GM21576 (cell line): ENCODE data around the gene DDX3X.
"Not testable (repeated sequence)": the region's sequence is repeated elsewhere in the genome, so short reads cannot be mapped to it uniquely, and the experiment has no call there.

ENCODE experiments used
- ATAC-seq: cut with Tn5 transposase; IDR thresholded peaks from one replicate; pipeline ENCODE4 v1.9.1; 2021; ENCODE audit warnings: mild to moderate bottlenecking, moderate library complexity; ENCODE audit not compliant: unreplicated experiment

Gene DDX3X

GRCh38 chrX:41333744-41334362 is at the start of gene DDX3X:
Gene DDX3X (plus strand): TSS chrX:41334162. CDS start chrX:41334253, 91 bp downstream.
- peak; percentile 47 for ATAC-seq

- ATAC-seq: not testable (repeated sequence)
These were observed 48.0 kb upstream of the DDX3X start for GRCh38 chrX:41285928-41286327.

DNA sequence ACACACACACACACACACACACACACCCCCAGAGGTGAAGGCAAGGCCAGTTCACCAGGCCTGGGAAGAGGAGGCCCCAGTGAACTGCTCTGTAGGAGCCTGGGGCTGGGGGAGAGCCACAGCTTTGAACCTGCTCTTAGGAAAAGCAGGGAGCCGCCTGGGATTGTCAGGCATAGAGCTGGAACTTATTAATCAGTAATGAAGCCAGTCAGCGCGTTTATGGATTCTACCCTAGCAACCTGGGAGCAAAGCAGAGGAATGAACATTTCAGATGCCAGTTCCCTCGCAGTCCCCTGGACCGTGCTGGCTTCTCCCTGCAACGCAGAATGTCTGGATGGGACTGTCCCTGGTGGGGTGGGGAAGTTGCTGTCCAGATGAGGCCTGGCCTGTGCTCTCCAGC is 45.3 kb upstream of the DDX3X start:
- ATAC-seq: no peak

- no peak for ATAC-seq
These were observed 44.9 kb upstream of the DDX3X start for GRCh38 chrX:41289095-41289494.

DNA sequence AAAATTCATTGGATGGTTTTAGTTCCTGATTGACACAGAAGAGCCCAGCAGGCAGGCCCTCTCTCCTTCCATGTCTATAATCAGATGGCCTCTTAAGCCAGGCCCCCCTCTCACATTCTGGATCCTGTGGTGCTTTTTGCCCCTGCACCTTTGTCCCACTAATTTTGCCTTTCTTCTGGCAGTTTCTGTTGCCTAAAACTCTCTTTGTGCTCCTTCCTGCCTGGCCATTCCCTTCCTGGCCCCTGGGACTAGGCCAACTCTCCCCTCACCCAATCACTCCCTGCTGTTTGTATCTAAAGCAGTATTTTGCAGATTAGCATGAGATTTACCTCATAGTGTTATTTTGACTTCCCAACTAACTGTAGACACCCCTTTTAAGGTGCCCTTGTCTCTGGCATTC is 42.7 kb upstream of the DDX3X start:
- ATAC-seq: no peak

DNA sequence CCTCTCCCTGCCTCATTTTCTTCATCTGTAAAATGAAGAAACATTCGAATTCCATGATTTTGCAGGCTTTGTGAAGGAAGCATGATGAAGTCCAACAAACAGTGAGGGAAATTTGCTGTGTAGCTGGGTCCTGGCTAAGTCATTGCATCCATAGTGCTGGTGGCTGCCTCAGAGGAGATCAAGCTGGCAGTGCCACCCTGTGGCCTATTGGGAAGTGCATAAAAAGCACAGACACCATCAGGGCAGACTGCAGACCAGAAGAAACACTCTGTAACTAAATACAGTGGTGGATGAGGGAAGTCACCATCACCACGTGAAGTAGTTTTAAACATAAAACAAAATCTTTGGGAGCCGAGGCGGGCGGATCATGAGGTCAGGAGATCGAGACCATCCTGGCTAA is 40.7 kb upstream of the DDX3X start:
- no peak for ATAC-seq

DNA sequence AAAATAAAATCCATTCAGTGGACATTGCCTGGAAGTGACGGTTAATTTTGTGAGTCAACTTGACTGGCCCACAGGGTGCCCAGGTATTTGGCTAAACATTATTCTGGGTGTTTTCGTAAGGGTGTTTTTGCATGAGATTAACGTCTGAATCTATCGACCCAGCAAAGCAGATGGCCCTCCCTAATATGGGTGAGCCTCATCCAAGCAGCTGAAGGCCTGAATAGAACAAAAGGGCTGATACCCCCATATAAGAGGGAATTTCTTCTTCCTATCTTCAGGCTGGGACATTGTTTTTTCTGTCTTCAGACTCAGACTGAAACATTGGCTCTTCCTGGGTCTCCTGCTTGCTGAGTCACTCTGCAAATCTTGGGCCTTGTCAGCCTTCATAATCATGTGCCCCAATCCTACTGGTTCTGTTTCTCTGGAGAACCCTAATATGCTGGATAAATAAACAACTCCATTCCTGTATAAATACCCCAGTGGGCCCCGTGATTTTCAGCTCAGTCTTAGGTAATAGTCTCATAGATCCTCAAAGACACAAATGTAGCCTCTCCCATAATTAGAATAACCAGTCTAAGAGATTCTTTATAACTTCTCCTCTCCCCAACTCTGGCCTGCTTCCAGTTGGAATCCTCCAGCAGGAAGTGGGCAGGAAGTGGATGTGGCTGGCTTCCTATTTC is 33.1 kb upstream of the DDX3X start:
- no peak for ATAC-seq

- ATAC-seq: no peak
These were observed 32.5 kb upstream of the DDX3X start for GRCh38 chrX:41301438-41301824.

DNA sequence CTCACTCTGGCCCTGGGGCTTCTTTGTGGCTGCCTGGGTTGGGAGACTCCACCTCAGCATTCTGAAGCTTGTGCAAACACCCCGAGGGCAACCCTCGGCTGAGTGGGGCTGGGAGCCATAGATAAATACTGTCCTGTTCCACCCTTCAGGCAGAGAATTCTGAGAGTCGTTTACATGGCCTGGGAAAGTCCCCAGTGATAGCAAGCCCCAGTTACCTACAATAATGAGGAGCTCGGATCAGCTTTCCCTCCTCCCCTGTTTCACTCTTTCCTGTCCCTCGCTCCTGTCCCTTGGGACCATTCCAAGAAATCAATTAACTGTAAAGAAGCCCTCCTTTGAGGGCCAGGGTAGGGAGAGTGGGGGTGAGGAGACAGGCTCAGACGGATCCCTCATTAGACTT is 31.6 kb upstream of the DDX3X start:
- ATAC-seq: no peak

- ATAC-seq: no peak
These were observed 30.9 kb upstream of the DDX3X start for GRCh38 chrX:41303013-41303412.

- no peak for ATAC-seq
These were observed 29.8 kb upstream of the DDX3X start for GRCh38 chrX:41304178-41304577.

GRCh38 chrX:41308884-41309647 is 24.9 kb upstream of the DDX3X start:
- no peak for ATAC-seq

GRCh38 chrX:41312786-41313185 is 21.2 kb upstream of the DDX3X start:
- no peak for ATAC-seq

DNA sequence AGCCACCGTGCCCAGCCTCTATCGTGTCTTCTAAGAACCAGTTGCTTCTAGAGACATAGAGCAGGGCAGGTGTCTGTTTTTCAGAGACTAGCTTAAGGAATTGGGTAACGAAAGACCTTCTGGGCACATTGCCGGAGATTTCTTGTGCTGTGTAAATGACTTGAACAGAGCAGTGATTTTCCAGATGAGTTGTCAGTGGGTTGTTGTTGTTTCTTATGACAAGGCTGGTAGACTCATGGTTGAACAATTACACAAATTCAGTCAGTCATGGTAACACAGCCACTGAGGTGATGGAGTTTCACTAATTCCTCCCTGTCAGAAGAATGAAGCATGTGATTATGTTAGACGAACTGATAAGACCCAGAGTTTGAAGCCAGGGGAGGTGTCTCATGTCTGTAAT is 20.5 kb upstream of the DDX3X start:
- no peak for ATAC-seq

GRCh38 chrX:41314204-41314603 is 19.8 kb upstream of the DDX3X start:
- ATAC-seq: no peak

- no peak for ATAC-seq
These were observed 19.1 kb upstream of the DDX3X start for GRCh38 chrX:41314881-41315280.

DNA sequence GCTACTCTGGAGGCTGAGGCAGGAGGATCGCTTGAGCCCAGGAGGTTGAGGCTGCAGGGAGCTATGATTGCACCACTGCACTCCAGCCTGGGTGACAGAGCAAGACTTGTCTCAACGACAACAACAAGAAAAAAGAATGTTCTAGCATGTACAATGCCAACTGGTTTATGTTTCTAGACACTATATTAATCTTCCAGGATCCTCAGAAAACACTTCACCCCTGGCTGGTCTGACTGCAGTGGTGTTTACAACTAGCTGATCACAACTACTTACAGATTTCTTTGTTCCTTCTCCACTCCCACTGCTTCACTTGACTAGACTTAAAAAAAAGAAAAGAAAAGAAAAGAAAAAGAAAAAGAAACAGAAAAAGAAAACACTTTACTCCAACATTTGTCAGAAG is 17.7 kb upstream of the DDX3X start:
- not testable (repeated sequence) for ATAC-seq

- ATAC-seq: no peak
These were observed 16.3 kb upstream of the DDX3X start for GRCh38 chrX:41317477-41318208.

- ATAC-seq: no peak
These were observed 13.6 kb upstream of the DDX3X start for GRCh38 chrX:41320393-41320792.

GRCh38 chrX:41322821-41323603 is 10.9 kb upstream of the DDX3X start:
- ATAC-seq: no peak

- no peak for ATAC-seq
These were observed 7.5 kb upstream of the DDX3X start for GRCh38 chrX:41326431-41326830.
